DOHH2 (cell line): ENCODE data around the gene DGKZ.

Source experiments
- CTCF ChIP-seq: fragments of 200-600 bp; sonication (generic); IDR thresholded peaks from one replicate; pipeline ENCODE4 v1.5.1; 2014; ENCODE audit warnings: antibody characterized with exemption, mild to moderate bottlenecking, low read depth, low read length; ENCODE audit not compliant: poor library complexity, severe bottlenecking
- EZH2phosphoT487 ChIP-seq: fragments of 200-600 bp; sonication (generic); IDR thresholded peaks from 2 replicates; pipeline ENCODE4 v1.6.1; 2017; ENCODE audit warnings: borderline replicate concordance, mild to moderate bottlenecking, antibody characterized with exemption, low read length, moderate library complexity, mixed read lengths

GRCh38 chr11:46385169-46386004 lies 38.1 kb downstream of the DGKZ start:
- TF ChIP-seq CTCF (no peak), EZH2phosphoT487 (no peak)
